A549 (cell line): ENCODE results near the gene CACNG5. TPM values are rescaled to one million over a fixed set of nuclear protein-coding genes. Genes with fewer than 3 reads are reported as not detected.

ENCODE experiments used
- ATAC-seq, 2 experiments: fragments of 200-7000 bp in 1 of 2; fragments of >200 bp in 1 of 2; cut with Nextera tagmentation in 1 of 2; cut with Tn5 transposase in 1 of 2; 3 replicates each; pipeline versions ENCODE4 v1.8.0 to v1.9.1; 2018 to 2020; ENCODE audit warnings: mild to moderate bottlenecking in 1 of 2, moderate library complexity in 1 of 2
- CTCF ChIA-PET: fragments of 300-600 bp; sonication (Branson Sonifier 250); formaldehyde crosslinking; extraction: SDS; loops from one replicate; lab custom pipeline; 2021; ENCODE audit warnings: antibody characterized with exemption, inconsistent platforms; lab: Yijun Ruan, JAX
- POLR2A ChIA-PET: fragments of 350-600 bp; formaldehyde crosslinking; extraction: SDS; loops from one replicate; lab custom pipeline; 2021; ENCODE audit warnings: antibody characterized with exemption, inconsistent platforms; lab: Yijun Ruan, JAX
- DNase-seq, 2 experiments: peaks; one replicate each; pipeline versions ENCODE4 v3.0.0 to v3.0.0-alpha.2; 2011 to 2016; ENCODE audit warnings: low read depth in 1 of 2, low spot score in 1 of 2
- FAIRE-seq: peaks from 2 replicates; lab custom pipeline; 2011; peaks lifted over from hg19 to GRCh38; lab: Jason Lieb, UNC
- H3K27ac ChIP-seq, 2 experiments: fragments of >200 bp; sonication (Bioruptor Twin); formaldehyde crosslinking; 3 replicates each; pipeline ENCODE4 v1.5.1; 2016 to 2017
- H3K4me1 ChIP-seq: fragments of >200 bp; sonication (Bioruptor Twin); formaldehyde crosslinking; 3 replicates; pipeline ENCODE4 v1.6.1; 2016
- H3K4me2 ChIP-seq: fragments of >200 bp; sonication (Bioruptor Twin); formaldehyde crosslinking; 3 replicates; pipeline ENCODE4 v1.6.1; 2016
- H3K4me3 ChIP-seq: fragments of >200 bp; sonication (Bioruptor Twin); formaldehyde crosslinking; 3 replicates; pipeline ENCODE4 v1.5.1; 2016
- H3K9me3 ChIP-seq: fragments of >200 bp; sonication (Bioruptor Twin); formaldehyde crosslinking; 3 replicates; pipeline ENCODE4 v1.6.1; 2016
- CBX2 ChIP-seq: fragments of 200-600 bp; sonication (generic); IDR thresholded peaks from 2 replicates; pipeline ENCODE4 v1.6.1; 2016; ENCODE audit warnings: low read depth, mild to moderate bottlenecking, borderline replicate concordance
- CHD4 ChIP-seq: fragments of 200-600 bp; sonication (generic); IDR thresholded peaks from 2 replicates; pipeline ENCODE4 v1.6.1; 2016; ENCODE audit warnings: antibody characterized with exemption, mild to moderate bottlenecking, borderline replicate concordance
- CTCF ChIP-seq: fragments of >200 bp; sonication (Bioruptor Twin); formaldehyde crosslinking; IDR thresholded peaks from 3 replicates; pipeline ENCODE4 v1.5.1; 2016
- EHF ChIP-seq: fragments of 250-450 bp; sonication (Bioruptor Pico); IDR thresholded peaks from 2 replicates; pipeline ENCODE4 v1.5.0; 2020; ENCODE audit warnings: mild to moderate bottlenecking
- EHMT2 ChIP-seq: fragments of 200-600 bp; sonication (generic); IDR thresholded peaks from 2 replicates; pipeline ENCODE4 v1.6.1; 2016; ENCODE audit warnings: antibody characterized with exemption, low read depth, mild to moderate bottlenecking, moderate library complexity
- ESRRA ChIP-seq: fragments of 150-350 bp; IDR thresholded peaks from 2 replicates; pipeline ENCODE4 v1.6.1; 2014; ENCODE audit warnings: mild to moderate bottlenecking, low read length, borderline replicate concordance
- FOSL2 ChIP-seq, 2 experiments: fragments of 450-650 bp in 1 of 2; fragments of >200 bp in 1 of 2; sonication (Bioruptor Twin) in 1 of 2; formaldehyde crosslinking; IDR thresholded peaks; 2 replicates each; pipeline versions ENCODE4 v1.5.0 to v1.6.1; 2016 to 2020; ENCODE audit warnings: mild to moderate bottlenecking in 1 of 2, moderate library complexity in 1 of 2
- HES2 ChIP-seq: fragments of >200 bp; sonication (Bioruptor Twin); formaldehyde crosslinking; IDR thresholded peaks from 2 replicates; pipeline ENCODE4 v1.6.1; 2016
- HEYL ChIP-seq: fragments of 250-450 bp; sonication (Bioruptor Pico); IDR thresholded peaks from 2 replicates; pipeline ENCODE4 v1.8.0; 2021; ENCODE audit warnings: mild to moderate bottlenecking, moderate library complexity
- HMGXB4 ChIP-seq: fragments of 250-450 bp; sonication (Bioruptor Pico); IDR thresholded peaks from 2 replicates; pipeline ENCODE4 v1.5.0; 2021; ENCODE audit warnings: mild to moderate bottlenecking, moderate library complexity, borderline replicate concordance
- JUN ChIP-seq, 2 experiments: fragments of >200 bp; sonication (Bioruptor Twin); formaldehyde crosslinking; IDR thresholded peaks; 2 replicates in 1 of 2; 3 replicates in 1 of 2; pipeline ENCODE4 v1.6.1; 2016 to 2017
- KDM5A ChIP-seq: fragments of 200-600 bp; sonication (generic); IDR thresholded peaks from 2 replicates; pipeline ENCODE4 v1.6.1; 2016; ENCODE audit warnings: antibody characterized with exemption, mild to moderate bottlenecking
- MAFK ChIP-seq: fragments of 450-650 bp; IDR thresholded peaks from 2 replicates; pipeline ENCODE4 v1.6.1; 2014; ENCODE audit not compliant: partially characterized antibody
- MYC ChIP-seq: IDR thresholded peaks from 2 replicates; pipeline ENCODE4 v1.6.1; 2012; ENCODE audit warnings: mild to moderate bottlenecking, inconsistent platforms, low read length, improper control_type of control experiment, borderline replicate concordance
- NPAS2 ChIP-seq: fragments of 250-450 bp; sonication (Bioruptor Pico); IDR thresholded peaks from 2 replicates; pipeline ENCODE4 v1.8.0; 2022; ENCODE audit warnings: mild to moderate bottlenecking, moderate library complexity, borderline replicate concordance
- RARB ChIP-seq: fragments of 250-450 bp; sonication (Bioruptor Pico); IDR thresholded peaks from 2 replicates; pipeline ENCODE4 v1.8.0; 2021; ENCODE audit warnings: mild to moderate bottlenecking, moderate library complexity
- RCOR1 ChIP-seq: fragments of 150-350 bp; IDR thresholded peaks from 2 replicates; pipeline ENCODE4 v1.6.1; 2014; ENCODE audit warnings: antibody characterized with exemption, low read length, low read depth
- RFX5 ChIP-seq: fragments of 450-650 bp; IDR thresholded peaks from 2 replicates; pipeline ENCODE4 v1.7.1; 2014; ENCODE audit warnings: antibody characterized with exemption, mild to moderate bottlenecking, moderate library complexity
- SMC3 ChIP-seq: fragments of >200 bp; sonication (Bioruptor Twin); formaldehyde crosslinking; IDR thresholded peaks from 3 replicates; pipeline ENCODE4 v1.6.1; 2018; ENCODE audit warnings: inconsistent platforms
- ZC3H11A ChIP-seq: fragments of 450-650 bp; IDR thresholded peaks from 2 replicates; pipeline ENCODE4 v1.6.1; 2014; ENCODE audit warnings: antibody characterized with exemption, mild to moderate bottlenecking
- WGBS: methylation state at CpG from one replicate; pipeline ENCODE4 v1.1.6; 2017; ENCODE audit errors: missing lambda C conversion rate; 5-methylcytosine and 5-hydroxymethylcytosine counted together
- polyA plus RNA-seq, 4 experiments: library from polyadenylated mRNA; depleted of rRNA in 3 of 4; stranded (reverse); fragments of >200 nt; fragmentation: RNase III in 1 of 4; extraction: RNeasy Plus Mini Kit Qiagen cat#74134 plus additional on column Dnase treatment in 1 of 4; gene quantifications; 2 replicates in 3 of 4; 3 replicates in 1 of 4; pipeline ENCODE4 v1.2.3, GENCODE V29; 2011 to 2017

CACNG5 gene
- polyA plus RNA-seq, 2 of the 4 experiments (the other 2 are of a cell fraction) = 0.09 TPM; not detected in 1

DNA sequence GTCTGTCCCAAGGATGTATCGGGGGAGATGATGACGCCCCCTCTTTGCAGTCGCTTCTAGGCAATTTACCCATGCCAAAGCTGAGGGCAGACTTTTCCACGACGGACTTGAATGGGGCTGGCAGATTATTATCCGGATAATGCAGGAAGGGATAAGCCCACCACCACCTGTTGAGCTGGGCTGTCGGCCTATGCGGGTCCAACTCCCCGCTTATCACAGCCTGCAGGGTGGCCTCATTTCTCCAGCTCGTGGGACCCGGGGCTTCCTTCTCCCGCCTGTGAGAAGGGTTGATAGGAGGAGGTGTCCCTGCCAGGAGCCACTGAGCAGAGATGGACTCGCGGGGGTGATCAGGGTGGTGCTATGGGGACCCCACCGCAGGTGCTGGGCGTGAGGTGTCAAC lies 559 bp downstream of the CACNG5 start:
- ChIA-PET CTCF (interaction anchor here (0.8 to 1.3 kb wide), 3 partner anchors 16 to 581 kb away, joined by 3 to 4 read pairs (median 3); no protein-coding TSS in a partner anchor), POLR2A (no interaction called here)
- no peak overlapping the region for H3K27ac ChIP-seq
- DNase-seq (no peak), ATAC-seq (peak in 1 of 2 experiments; percentile 25; a peak in 3 of 6 replicates), FAIRE-seq (no peak)
- H3K4me3 ChIP-seq = peak overlapping the region; percentile 39; the same call in 1 of the 3 replicates
- WGBS = 57% methylated on average over 16 of the region's 16 CpGs
- H3K4me2 ChIP-seq = peak overlapping the region; percentile 87
- no peak for TF ChIP-seq SMC3
- no peak for TF ChIP-seq HES2
- no peak for TF ChIP-seq CTCF
- TF ChIP-seq MYC = no peak
- no peak for TF ChIP-seq CHD4
- 0 out of 3 replicates have a peak, but pooled peaks cover 4% of the 10 kb centered on the region for H3K4me1 ChIP-seq
- no peaks in the 10 kb centered on the region for H3K9me3 ChIP-seq

DNA sequence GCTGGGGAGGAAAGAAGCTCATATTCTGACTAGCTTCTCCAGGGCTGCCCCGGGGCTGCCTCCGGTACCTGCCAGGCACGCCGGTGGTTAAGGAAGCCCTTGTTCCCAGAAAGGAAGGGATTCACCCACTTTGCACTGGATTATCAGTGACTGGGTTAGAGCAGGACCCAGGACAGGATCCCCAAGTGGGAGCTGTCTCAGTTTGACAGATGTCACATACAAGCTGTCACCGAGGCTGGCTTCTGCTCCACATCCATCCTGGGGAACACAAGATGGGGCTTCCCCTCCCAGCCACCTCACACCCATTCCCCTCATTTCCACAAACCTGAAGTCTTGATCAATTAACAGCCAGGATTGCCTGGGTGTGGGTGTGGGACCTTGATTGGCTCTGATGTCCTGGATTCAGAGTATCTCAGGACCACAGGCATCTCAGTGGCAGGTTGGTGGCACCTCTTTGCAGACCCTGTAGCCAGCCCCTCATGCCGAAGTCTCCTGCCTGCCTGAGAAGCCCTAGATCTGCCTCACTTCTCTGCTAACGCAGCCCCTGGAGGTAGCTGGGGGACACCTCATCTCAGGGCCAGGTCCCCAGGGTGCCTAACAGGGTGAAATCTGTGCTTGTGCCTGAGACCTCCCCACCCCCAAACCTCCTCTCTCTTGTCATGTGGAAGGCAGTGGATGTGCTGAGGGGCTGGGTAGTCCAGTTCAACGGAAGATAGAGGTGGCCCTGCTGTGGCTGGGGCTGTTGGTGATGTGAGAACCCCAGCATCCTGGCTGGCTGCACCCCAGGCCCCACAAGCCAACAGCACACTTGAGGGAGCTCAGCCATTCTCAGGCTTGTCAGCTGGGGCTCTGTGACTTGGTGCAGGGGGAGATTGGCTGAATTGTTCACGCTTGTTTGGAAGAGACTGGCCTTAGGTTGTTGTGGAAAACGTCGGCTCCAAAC lies 1.4 kb downstream of the CACNG5 start:
- TF ChIP-seq NPAS2 (CRISPR knock-in tag) (no peak), RFX5 (no peak), HMGXB4 (CRISPR knock-in tag) (no peak), RCOR1 (no peak), MAFK (no peak), HEYL (no peak), EHMT2 (no peak), EHF (CRISPR knock-in tag) (no peak), KDM5A (no peak), HES2 (no peak), FOSL2 (IDR thresholded peaks at IDR 0.05) (no peak), FOSL2 (CRISPR knock-in tag; IDR thresholded peaks at IDR 0.05) (no peak), CBX2 (no peak), ZC3H11A (no peak), ESRRA (no peak), JUN (IDR thresholded peaks at IDR 0.05) (no peak), RARB (CRISPR knock-in tag) (no peak)
- TF ChIP-seq, all 56 proteins: peak for 0
- Histone ChIP-seq H3K4me1 (0 out of 3 replicates have a peak, but pooled peaks cover 4% of the 10 kb centered on the region), H3K27ac (no peak overlapping the region), H3K4me3 (no peak overlapping the region), H3K4me2 (no peak overlapping the region), H3K9me3 (no peaks in the 10 kb centered on the region)
- CTCF ChIA-PET = interaction anchor here (0.8 to 1.3 kb wide), 3 partner anchors 70 to 582 kb away, joined by 3 to 4 read pairs (median 3); no protein-coding TSS in a partner anchor
- ATAC-seq = peak in 1 of 2 experiments; percentile 15; a peak in 3 of 6 replicates
- POLR2A ChIA-PET = no interaction called here
- FAIRE-seq = no peak
- no peak for DNase-seq
- WGBS = 67% methylated on average over 11 of the region's 11 CpGs
